Measurements from ENCODE around the gene VASH1.

GRCh38 chr14:76786601-76787000, 25.3 kb downstream of the VASH1 start:
- TF ChIP-seq ZNF274 (IDR thresholded peaks at IDR 0.05; ENCODE audit: low read depth, low read length): no peak
- no peak for TF ChIP-seq YY1 (IDR thresholded peaks at IDR 0.05; ENCODE audit: insufficient read depth, insufficient read length)
